Liver (tissue), 9 donors: Measurements from ENCODE around the gene PASK. TPM values are rescaled to one million over a fixed set of nuclear protein-coding genes. Genes with fewer than 3 reads are reported as not detected.

Source experiments
- DNase-seq: peaks from one replicate; pipeline ENCODE4 v3.0.0-alpha.2; 2017; ENCODE audit warnings: low spot score
- H3K27ac ChIP-seq, 2 donors: one replicate each; pipeline ENCODE4 v1.7.0; 2013; ENCODE audit warnings: inconsistent platforms in 2 of 2, low read length in 2 of 2, control low read depth in 1 of 2, low read depth in 1 of 2, mild to moderate bottlenecking in 1 of 2
- H3K27me3 ChIP-seq, 4 donors: one replicate each; pipeline versions ENCODE4 v1.6.1 to v1.7.0; 2013; ENCODE audit warnings: low read length in 3 of 4, inconsistent platforms in 1 of 4, mild to moderate bottlenecking in 1 of 4, moderate library complexity in 1 of 4; ENCODE audit not compliant: control insufficient read depth in 4 of 4, insufficient read depth in 4 of 4
- H3K36me3 ChIP-seq, 4 donors: one replicate each; pipeline versions ENCODE4 v1.6.1 to v1.7.0; 2013; ENCODE audit warnings: low read length in 3 of 4, mild to moderate bottlenecking in 3 of 4, low read depth in 1 of 4, moderate library complexity in 1 of 4; ENCODE audit not compliant: control insufficient read depth in 4 of 4, insufficient read depth in 3 of 4
- H3K4me1 ChIP-seq, 4 donors: one replicate each; pipeline versions ENCODE4 v1.6.1 to v1.7.0; 2013; ENCODE audit warnings: low read length in 3 of 4, mild to moderate bottlenecking in 3 of 4, moderate library complexity in 1 of 4; ENCODE audit not compliant: control insufficient read depth in 4 of 4, insufficient read depth in 4 of 4
- H3K4me3 ChIP-seq, 3 donors: one replicate each; pipeline versions ENCODE4 v1.6.1 to v1.7.0; 2013; ENCODE audit warnings: low read length in 3 of 3, control low read depth in 1 of 3, low read depth in 1 of 3, mild to moderate bottlenecking in 1 of 3
- H3K9ac ChIP-seq, 2 donors: one replicate each; pipeline ENCODE4 v1.7.0; 2013; ENCODE audit warnings: low read length in 2 of 2, mild to moderate bottlenecking in 2 of 2, moderate library complexity in 2 of 2, control low read depth in 1 of 2, low read depth in 1 of 2
- H3K9me3 ChIP-seq, 4 donors: one replicate each; pipeline versions ENCODE4 v1.6.1 to v1.7.0; 2013; ENCODE audit warnings: low read length in 3 of 4; ENCODE audit not compliant: control insufficient read depth in 4 of 4
- EGR1 ChIP-seq, 2 donors: IDR thresholded peaks; 2 replicates each; pipeline ENCODE4 v1.6.1; 2016 to 2018; ENCODE audit warnings: antibody characterized with exemption in 2 of 2, low read depth in 2 of 2
- HNF4A ChIP-seq, 2 donors: conservative IDR thresholded peaks; 2 replicates each; pipeline ENCODE4 v1.6.1; 2016; ENCODE audit warnings: antibody characterized with exemption in 2 of 2, mild to moderate bottlenecking in 2 of 2
- HNF4G ChIP-seq: IDR thresholded peaks from 2 replicates; pipeline ENCODE4 v1.6.1; 2016; ENCODE audit warnings: antibody characterized with exemption
- NR2F2 ChIP-seq: IDR thresholded peaks from 2 replicates; pipeline ENCODE4 v1.6.1; 2016; ENCODE audit warnings: antibody characterized with exemption
- RAD21 ChIP-seq, 2 donors: IDR thresholded peaks; 2 replicates each; pipeline ENCODE4 v1.6.1; 2016; ENCODE audit warnings: antibody characterized with exemption in 2 of 2, mild to moderate bottlenecking in 2 of 2
- RXRA ChIP-seq, 2 donors: IDR thresholded peaks; 2 replicates each; pipeline ENCODE4 v1.6.1; 2017 to 2018; ENCODE audit warnings: antibody characterized with exemption in 2 of 2, mild to moderate bottlenecking in 1 of 2
- SP1 ChIP-seq: IDR thresholded peaks from 2 replicates; pipeline ENCODE4 v1.6.1; 2018; ENCODE audit warnings: antibody characterized with exemption, mild to moderate bottlenecking
- TAF1 ChIP-seq: conservative IDR thresholded peaks from 2 replicates; pipeline ENCODE4 v1.6.1; 2016; ENCODE audit warnings: antibody characterized with exemption, mild to moderate bottlenecking
- YY1 ChIP-seq: IDR thresholded peaks from 2 replicates; pipeline ENCODE4 v1.6.1; 2016; ENCODE audit warnings: antibody characterized with exemption, mild to moderate bottlenecking
- WGBS: extraction: QIAGEN DNeasy Blood & Tissue Kit; methylation state at CpG from one replicate; pipeline ENCODE4 v1.1.7; 2013; 5-methylcytosine and 5-hydroxymethylcytosine counted together
- polyA plus RNA-seq, 2 donors: library from polyadenylated mRNA; stranded (reverse) in 1 of 2; unstranded in 1 of 2; fragments of 200-250 nt in 1 of 2; fragments of >200 nt in 1 of 2; fragmentation: Nextera tagmentation in 1 of 2; extraction: Ambion mirVana in 1 of 2; gene quantifications; one replicate each; pipeline versions ENCODE4 v1.2.1 to v1.2.3, GENCODE V29; 2013 to 2015
- total RNA-seq, 2 donors: library from RNA; depleted of rRNA; stranded (reverse); fragments of >200 nt; gene quantifications; one replicate each; pipeline ENCODE4 v1.2.3, GENCODE V29; 2014
- TF ChIP-seq, protein P1 (sequence below): IDR thresholded peaks from 2 replicates; pipeline ENCODE4 v1.6.1; 2016; ENCODE audit warnings: antibody characterized with exemption
- TF ChIP-seq, protein P2 (sequence below): IDR thresholded peaks from 2 replicates; pipeline ENCODE4 v1.6.1; 2016; ENCODE audit warnings: antibody characterized with exemption, mild to moderate bottlenecking
- TF ChIP-seq, protein P3 (sequence below): IDR thresholded peaks from 2 replicates; pipeline ENCODE4 v1.6.1; 2016; ENCODE audit warnings: antibody characterized with exemption
- TF ChIP-seq, protein P4 (sequence below): IDR thresholded peaks from 2 replicates; pipeline ENCODE4 v1.6.1; 2016; ENCODE audit warnings: antibody characterized with exemption
- donor health status: healthy.
- donor health status: healthy.
- donor health status: healthy.
- donor health status: healthy.
- donor health status: healthy.

Gene PASK
- total and polyA plus RNA-seq, 4 donors = 0.96 to 8.8 (median 2.9) TPM

DNA sequence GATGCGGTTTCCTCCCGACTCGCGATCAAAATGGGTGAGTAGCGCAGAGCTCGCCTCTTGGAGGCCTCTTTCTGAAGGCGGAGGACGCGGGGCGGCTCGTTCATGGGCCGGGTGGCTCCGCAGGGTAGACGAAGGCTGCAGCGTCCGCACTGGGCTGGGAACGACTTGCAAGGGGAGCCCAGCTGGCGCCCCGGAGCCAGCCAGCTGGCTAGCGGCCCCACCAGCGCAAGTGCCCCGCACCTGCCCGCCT is 328 bp upstream of the PASK start:
- peaks cover 3 to 26% (median 19%) of the 10 kb centered on the region in 4 donors for H3K4me1 ChIP-seq
- no peaks in the 10 kb centered on the region for H3K27me3 ChIP-seq
- DNase-seq = no peak
- peak overlapping the region in 1 of 2 donors; percentile 32 for H3K27ac ChIP-seq
- WGBS = under 1% methylated on average over 23 of the region's 23 CpGs
- peaks cover 0 to 2% (median 0%) of the 10 kb centered on the region in 4 donors for H3K36me3 ChIP-seq
- H3K9ac ChIP-seq = peak overlapping the region in 1 of 2 donors; percentile 24
- no peaks in the 10 kb centered on the region for H3K9me3 ChIP-seq
- TF ChIP-seq, protein P1, sequence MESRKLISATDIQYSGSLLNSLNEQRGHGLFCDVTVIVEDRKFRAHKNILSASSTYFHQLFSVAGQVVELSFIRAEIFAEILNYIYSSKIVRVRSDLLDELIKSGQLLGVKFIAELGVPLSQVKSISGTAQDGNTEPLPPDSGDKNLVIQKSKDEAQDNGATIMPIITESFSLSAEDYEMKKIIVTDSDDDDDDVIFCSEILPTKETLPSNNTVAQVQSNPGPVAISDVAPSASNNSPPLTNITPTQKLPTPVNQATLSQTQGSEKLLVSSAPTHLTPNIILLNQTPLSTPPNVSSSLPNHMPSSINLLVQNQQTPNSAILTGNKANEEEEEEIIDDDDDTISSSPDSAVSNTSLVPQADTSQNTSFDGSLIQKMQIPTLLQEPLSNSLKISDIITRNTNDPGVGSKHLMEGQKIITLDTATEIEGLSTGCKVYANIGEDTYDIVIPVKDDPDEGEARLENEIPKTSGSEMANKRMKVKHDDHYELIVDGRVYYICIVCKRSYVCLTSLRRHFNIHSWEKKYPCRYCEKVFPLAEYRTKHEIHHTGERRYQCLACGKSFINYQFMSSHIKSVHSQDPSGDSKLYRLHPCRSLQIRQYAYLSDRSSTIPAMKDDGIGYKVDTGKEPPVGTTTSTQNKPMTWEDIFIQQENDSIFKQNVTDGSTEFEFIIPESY = no peak
- TF ChIP-seq YY1 (no peak), EGR1 (IDR thresholded peaks at IDR 0.05; ENCODE audit: low read depth in 2 of 2) (no peak), TAF1 (no peak)
- TF ChIP-seq, protein P2, sequence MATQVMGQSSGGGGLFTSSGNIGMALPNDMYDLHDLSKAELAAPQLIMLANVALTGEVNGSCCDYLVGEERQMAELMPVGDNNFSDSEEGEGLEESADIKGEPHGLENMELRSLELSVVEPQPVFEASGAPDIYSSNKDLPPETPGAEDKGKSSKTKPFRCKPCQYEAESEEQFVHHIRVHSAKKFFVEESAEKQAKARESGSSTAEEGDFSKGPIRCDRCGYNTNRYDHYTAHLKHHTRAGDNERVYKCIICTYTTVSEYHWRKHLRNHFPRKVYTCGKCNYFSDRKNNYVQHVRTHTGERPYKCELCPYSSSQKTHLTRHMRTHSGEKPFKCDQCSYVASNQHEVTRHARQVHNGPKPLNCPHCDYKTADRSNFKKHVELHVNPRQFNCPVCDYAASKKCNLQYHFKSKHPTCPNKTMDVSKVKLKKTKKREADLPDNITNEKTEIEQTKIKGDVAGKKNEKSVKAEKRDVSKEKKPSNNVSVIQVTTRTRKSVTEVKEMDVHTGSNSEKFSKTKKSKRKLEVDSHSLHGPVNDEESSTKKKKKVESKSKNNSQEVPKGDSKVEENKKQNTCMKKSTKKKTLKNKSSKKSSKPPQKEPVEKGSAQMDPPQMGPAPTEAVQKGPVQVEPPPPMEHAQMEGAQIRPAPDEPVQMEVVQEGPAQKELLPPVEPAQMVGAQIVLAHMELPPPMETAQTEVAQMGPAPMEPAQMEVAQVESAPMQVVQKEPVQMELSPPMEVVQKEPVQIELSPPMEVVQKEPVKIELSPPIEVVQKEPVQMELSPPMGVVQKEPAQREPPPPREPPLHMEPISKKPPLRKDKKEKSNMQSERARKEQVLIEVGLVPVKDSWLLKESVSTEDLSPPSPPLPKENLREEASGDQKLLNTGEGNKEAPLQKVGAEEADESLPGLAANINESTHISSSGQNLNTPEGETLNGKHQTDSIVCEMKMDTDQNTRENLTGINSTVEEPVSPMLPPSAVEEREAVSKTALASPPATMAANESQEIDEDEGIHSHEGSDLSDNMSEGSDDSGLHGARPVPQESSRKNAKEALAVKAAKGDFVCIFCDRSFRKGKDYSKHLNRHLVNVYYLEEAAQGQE = no peak
- TF ChIP-seq, protein P3, sequence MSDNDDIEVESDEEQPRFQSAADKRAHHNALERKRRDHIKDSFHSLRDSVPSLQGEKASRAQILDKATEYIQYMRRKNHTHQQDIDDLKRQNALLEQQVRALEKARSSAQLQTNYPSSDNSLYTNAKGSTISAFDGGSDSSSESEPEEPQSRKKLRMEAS = no peak
- peak overlapping the region; percentile 83 to 98 (median 96) for H3K4me3 ChIP-seq

DNA sequence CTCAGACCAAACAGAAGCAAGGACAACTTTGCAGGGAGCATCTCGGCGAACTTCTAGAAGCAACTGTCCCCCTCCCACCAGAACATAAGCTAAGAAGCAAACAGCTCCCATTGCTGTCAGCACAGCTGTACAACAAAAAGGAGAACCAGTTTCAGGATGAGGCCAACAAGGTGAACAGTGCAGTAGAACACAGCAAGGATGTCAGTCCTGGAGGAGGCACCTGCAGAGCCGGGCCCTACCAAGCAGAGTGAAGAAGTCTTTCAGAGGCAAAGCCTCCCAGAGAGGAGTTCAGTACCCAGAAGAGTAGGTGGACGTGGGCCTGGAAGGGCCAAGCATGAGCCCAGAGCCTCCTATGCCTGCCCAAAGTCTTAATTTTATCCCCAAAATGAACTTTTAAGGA is 1.0 kb downstream of the PASK start:
- no peak overlapping the region for H3K27ac ChIP-seq
- H3K4me1 ChIP-seq = peaks cover 3 to 26% (median 19%) of the 10 kb centered on the region in 4 donors
- no peaks in the 10 kb centered on the region for H3K36me3 ChIP-seq
- no peak for TF ChIP-seq SP1
- TF ChIP-seq RAD21 (IDR thresholded peaks at IDR 0.05) = no peak
- no peak for TF ChIP-seq HNF4A (conservative IDR thresholded peaks at IDR 0.05)
- no peak for TF ChIP-seq NR2F2
- TF ChIP-seq EGR1 (IDR thresholded peaks at IDR 0.05; ENCODE audit: low read depth in 2 of 2) = no peak
- TF ChIP-seq YY1 = no peak
- no peak for TF ChIP-seq HNF4G
- H3K27me3 ChIP-seq = no peaks in the 10 kb centered on the region
- H3K9me3 ChIP-seq = no peaks in the 10 kb centered on the region
- WGBS = 97% methylated on average over 4 of the region's 4 CpGs
- no peak overlapping the region for H3K9ac ChIP-seq
- no peak for DNase-seq
- no peak overlapping the region for H3K4me3 ChIP-seq

DNA sequence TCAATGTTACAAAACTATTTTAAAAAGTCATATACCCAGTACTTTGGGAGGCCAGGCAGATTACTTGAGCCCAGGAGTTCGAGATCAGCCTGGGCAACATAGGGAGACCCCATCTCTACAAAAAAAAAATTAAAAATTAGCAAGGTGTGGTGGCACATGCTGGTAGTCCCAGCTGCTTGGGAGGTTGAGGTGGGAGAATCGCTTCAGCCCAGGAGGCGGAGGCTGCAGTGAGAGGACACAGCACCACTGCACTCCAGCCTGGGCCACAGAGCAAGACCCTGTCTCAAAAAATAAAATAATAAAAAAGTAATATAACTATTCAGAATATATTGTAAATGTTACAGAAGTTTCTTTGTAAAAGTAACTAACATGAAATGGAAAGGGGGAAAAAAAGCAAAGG is 1.9 kb downstream of the PASK start:
- DNase-seq = no peak
- H3K36me3 ChIP-seq = no peaks in the 10 kb centered on the region
- H3K4me1 ChIP-seq = peaks cover 3 to 26% (median 19%) of the 10 kb centered on the region in 4 donors
- H3K4me3 ChIP-seq = no peak overlapping the region
- no peaks in the 10 kb centered on the region for H3K27me3 ChIP-seq
- no peak overlapping the region for H3K9ac ChIP-seq
- WGBS = 96% methylated on average over 3 of the region's 3 CpGs
- no peak overlapping the region for H3K27ac ChIP-seq
- H3K9me3 ChIP-seq = no peaks in the 10 kb centered on the region
- TF ChIP-seq RAD21 (IDR thresholded peaks at IDR 0.05) (no peak), TAF1 (no peak), NR2F2 (no peak), RXRA (IDR thresholded peaks at IDR 0.05) (no peak), YY1 (no peak), EGR1 (IDR thresholded peaks at IDR 0.05; ENCODE audit: low read depth in 2 of 2) (no peak), HNF4A (conservative IDR thresholded peaks at IDR 0.05) (no peak)
- TF ChIP-seq, protein P1 = no peak
- TF ChIP-seq, protein P3 = no peak
- TF ChIP-seq, protein P4, sequence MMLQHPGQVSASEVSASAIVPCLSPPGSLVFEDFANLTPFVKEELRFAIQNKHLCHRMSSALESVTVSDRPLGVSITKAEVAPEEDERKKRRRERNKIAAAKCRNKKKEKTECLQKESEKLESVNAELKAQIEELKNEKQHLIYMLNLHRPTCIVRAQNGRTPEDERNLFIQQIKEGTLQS = no peak
- TF ChIP-seq, protein P2 = no peak
